C4-2B (cell line): Measurements from ENCODE around the gene ANGPTL8.

Experiments used
- H3K27ac ChIP-seq: fragments of 450-650 bp; 2 replicates; pipeline ENCODE4 v1.5.1; 2017
- CTCF ChIP-seq: fragments of 450-650 bp; conservative IDR thresholded peaks from 2 replicates; pipeline ENCODE4 v1.5.1; 2017; ENCODE audit warnings: mild to moderate bottlenecking
- ZFX ChIP-seq: fragments of 450-650 bp; IDR thresholded peaks from 2 replicates; pipeline ENCODE4 v1.6.1; 2017

Gene ANGPTL8

GRCh38 chr19:11247391-11247790 lies 8.0 kb downstream of the ANGPTL8 start:
- TF ChIP-seq ZFX (no peak), CTCF (no peak)
- H3K27ac ChIP-seq = no peak overlapping the region

GRCh38 chr19:11247934-11248333 lies 8.5 kb downstream of the ANGPTL8 start:
- H3K27ac ChIP-seq = no peak overlapping the region
- TF ChIP-seq CTCF (no peak), ZFX (no peak)

GRCh38 chr19:11248852-11249251 lies 9.4 kb downstream of the ANGPTL8 start:
- TF ChIP-seq ZFX (no peak), CTCF (no peak)
- no peak overlapping the region for H3K27ac ChIP-seq

GRCh38 chr19:11251217-11251616 lies 11.8 kb downstream of the ANGPTL8 start:
- TF ChIP-seq CTCF (no peak), ZFX (no peak)
- H3K27ac ChIP-seq = no peak overlapping the region

GRCh38 chr19:11251650-11252314 lies 12.4 kb downstream of the ANGPTL8 start:
- TF ChIP-seq ZFX (no peak), CTCF (no peak)
- no peak overlapping the region for H3K27ac ChIP-seq

GRCh38 chr19:11252665-11253355 lies 13.4 kb downstream of the ANGPTL8 start:
- no peak for TF ChIP-seq ZFX
- no peak for TF ChIP-seq CTCF
- no peak overlapping the region for H3K27ac ChIP-seq

GRCh38 chr19:11254666-11255065 lies 15.2 kb downstream of the ANGPTL8 start:
- TF ChIP-seq ZFX (no peak), CTCF (no peak)
- H3K27ac ChIP-seq = no peak overlapping the region
